H7 (cell line): ENCODE data around the gene AP3D1. TPM values are rescaled to one million over a fixed set of nuclear protein-coding genes. Genes with fewer than 3 reads are reported as not detected.

Source experiments
- DNase-seq: peaks from one replicate; pipeline ENCODE4 v3.0.0; 2012
- H3K27me3 ChIP-seq: 2 replicates; pipeline ENCODE4 v1.6.0; 2011; ENCODE audit warnings: mild to moderate bottlenecking, low read length; ENCODE audit not compliant: control insufficient read depth, insufficient read depth
- H3K36me3 ChIP-seq: replicated peaks from 2 replicates; pipeline ENCODE4 v1.5.1; 2011; ENCODE audit warnings: low read length; ENCODE audit not compliant: control insufficient read depth, insufficient read depth
- H3K4me3 ChIP-seq: 2 replicates; pipeline ENCODE4 v1.5.1; 2011; ENCODE audit warnings: low read depth, mild to moderate bottlenecking, control low read depth, low read length, moderate library complexity; ENCODE audit not compliant: insufficient read depth
- total RNA-seq: library from RNA; depleted of rRNA; stranded (reverse); fragments of >200 nt; shearing (Covaris generic); gene quantifications from 2 replicates; pipeline ENCODE4 v1.2.3, GENCODE V29; 2014; rRNA removed

Gene AP3D1
- total RNA-seq, 1 experiment from 2014 or later, result 177 TPM

DNA sequence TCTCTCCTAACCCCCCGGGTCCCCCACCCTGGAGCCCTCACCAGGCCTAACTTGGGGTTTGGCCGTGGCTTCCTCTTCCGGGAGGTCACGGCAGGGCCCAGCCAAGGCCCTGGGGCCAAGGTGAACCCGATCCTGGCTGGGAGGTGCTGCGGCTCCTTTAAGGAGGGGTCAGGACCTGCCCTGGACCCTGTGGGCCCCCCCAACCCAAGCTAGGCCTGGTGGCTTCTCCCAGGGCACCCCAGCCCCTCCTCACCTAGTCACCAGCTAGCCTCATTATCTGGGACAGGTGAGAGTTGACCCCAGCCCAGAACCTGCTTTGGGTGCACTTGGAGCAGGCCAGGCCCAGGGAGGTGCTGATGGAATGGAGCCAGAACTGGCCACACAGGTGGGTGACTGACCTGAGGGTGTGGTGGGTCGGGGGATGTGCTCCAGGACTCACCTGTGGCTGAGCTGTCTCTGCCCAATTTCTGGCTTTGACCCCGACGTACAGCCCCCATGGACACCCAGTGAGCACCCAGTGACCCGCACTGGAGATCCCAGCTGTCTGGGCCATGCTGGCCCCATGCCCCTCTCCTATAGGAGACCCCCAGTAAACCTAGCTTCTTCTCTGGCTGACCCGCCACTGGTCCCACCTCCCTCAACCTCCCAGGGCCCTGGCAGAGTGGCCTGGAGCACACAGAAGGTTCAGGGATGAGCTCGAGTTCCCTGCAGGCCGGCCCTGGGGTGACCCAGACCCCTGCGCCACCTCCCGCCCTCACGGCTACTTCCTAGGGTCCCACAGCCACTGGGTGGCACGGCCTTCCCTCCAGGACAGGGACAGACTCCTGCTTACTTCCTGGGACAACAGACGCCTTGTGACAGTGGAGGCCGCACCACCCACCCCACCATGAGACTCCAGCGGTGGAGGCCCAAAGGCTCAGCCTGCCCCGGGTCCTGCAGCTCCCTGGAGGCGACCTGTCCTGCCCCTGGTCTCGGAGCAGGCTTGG lies 93.6 kb downstream of the AP3D1 start:
- DNase-seq, result no peak
- H3K27me3 ChIP-seq, result no peaks in the 10 kb centered on the region

DNA sequence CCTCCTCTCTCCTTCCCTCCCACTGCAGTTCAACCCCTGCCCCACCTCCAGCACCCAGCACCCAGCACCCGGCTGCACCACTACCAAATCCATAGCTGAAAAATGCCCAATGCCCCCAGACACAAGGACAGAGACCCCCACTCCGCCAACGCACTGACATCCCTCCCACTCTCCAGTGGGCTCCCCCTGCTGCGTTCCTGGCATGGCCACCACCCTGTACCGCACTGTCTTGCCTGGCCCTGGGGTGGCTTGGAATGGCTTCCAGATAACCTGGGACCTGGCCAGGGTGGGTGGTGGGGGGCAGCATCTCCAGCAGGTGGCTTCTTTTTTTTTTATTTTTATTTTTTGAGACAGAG lies 94.6 kb downstream of the AP3D1 start:
- no peaks in the 10 kb centered on the region for H3K36me3 ChIP-seq
- no peak for DNase-seq
- H3K27me3 ChIP-seq, result no peaks in the 10 kb centered on the region
- H3K4me3 ChIP-seq, result no peak overlapping the region

More for the DNA sequence above, 93.6 kb downstream of the AP3D1 start:
- H3K36me3 ChIP-seq, result no peaks in the 10 kb centered on the region
- no peak overlapping the region for H3K4me3 ChIP-seq

DNA sequence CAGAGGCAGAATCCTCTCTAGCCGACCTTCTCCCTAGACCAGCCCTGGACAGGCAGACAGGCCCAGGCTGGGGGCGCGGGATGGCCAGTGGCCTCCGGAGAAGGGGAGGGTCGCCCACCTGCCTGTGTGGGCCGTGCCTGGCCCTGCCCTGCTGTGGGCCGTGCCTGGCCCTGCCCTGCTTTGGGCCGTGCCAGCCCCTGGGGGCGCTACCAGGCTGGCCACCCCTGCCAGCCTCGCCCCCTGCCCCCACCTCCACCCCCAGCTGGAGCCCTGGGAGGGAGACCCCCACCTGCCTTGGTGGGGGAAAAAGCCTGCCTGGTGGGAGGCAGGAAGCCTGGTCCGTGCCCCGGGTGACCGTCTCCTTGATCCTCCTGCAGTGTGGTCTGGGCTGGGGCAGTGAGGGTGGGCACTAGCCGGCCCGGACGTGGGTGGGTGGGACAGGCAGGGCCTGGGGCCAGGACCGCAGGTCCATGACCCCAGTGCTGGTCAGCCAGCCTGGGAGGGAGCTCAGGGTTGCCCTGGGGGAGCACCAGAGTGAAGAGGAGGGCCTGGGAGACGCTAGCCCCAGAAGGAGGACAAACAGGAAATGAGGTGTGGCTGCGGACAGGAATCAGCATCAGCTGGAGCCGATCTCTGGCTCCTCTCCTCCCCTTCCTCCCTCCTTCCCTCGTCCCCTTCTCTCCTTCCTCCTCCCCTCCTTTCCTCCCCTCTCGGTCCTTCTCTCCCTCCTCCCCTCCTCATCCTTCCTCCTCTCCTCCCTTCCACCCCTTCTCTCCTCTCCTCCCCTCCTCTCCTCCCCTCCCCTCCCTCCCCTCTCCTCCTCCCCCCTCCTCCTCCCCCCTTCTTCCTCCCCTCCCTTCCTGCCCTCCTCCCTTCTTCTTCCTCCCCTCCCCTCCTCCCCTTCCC lies 95.2 kb downstream of the AP3D1 start:
- Histone ChIP-seq H3K27me3 (no peaks in the 10 kb centered on the region), H3K36me3 (no peaks in the 10 kb centered on the region), H3K4me3 (peak overlapping the region; percentile 8; the same call in 1 of the 2 replicates)
- DNase-seq, result no peak

DNA sequence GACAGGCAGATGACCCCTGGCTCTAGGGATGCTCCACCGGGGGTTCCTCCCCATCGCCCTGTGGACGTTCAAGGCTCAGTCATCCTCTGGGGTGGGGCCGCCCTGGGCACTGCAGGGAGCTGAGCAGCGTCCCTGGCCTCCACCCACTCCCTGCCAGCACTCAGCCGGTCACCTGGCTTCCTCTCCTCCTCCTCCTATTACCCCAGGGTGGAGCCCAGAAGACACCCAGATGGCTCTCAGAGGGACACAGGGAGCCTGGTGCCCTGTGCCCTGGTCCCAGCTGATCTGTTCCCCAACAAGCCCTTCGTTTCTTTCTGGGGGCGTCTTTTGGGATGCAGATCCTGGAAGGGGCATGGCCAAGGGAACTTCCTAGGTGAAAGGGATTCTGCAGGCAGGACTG lies 96.6 kb downstream of the AP3D1 start:
- no peak for DNase-seq
- Histone ChIP-seq H3K36me3 (no peaks in the 10 kb centered on the region), H3K27me3 (no peaks in the 10 kb centered on the region), H3K4me3 (no peak overlapping the region)

DNA sequence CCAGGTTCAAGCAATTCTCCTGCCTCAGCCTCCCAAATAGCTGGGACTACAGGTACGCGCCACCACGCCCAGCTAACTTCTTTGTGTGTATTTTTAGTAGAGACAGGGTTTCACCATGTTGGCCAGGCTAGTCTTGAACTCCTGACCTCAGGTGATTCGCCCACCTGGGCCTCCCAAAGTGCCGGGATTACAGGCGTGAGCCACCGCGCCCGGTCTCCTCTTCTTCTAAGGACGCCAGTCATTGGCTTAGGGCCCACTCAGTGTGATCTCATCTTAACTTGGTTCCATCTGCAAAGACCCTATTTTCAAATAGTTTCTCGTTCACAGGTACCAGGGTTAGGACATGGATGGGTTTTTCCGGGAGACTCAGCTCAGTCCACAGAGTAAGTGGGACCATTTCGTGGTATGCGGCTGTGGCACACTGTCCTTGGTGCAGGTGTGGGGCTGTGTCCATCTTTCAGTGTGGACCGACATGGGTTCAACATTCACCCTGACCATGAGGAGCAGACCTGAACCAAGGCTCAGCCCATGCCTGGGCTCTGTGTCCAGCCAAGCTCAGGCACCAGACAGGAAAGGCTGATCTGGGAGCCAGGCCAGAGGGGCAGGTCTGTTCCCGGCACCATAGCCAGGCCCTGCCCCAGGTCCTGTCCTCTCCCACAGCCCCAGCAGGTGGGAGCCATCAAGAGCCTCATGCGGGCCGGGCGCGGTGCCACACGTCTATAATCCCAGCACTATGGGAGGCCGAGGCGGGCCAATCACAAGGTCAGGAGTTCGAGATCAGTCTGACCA lies 97.6 kb downstream of the AP3D1 start:
- H3K27me3 ChIP-seq, result no peaks in the 10 kb centered on the region
- no peaks in the 10 kb centered on the region; the same call in 1 of the 2 replicates for H3K36me3 ChIP-seq
- no peak overlapping the region for H3K4me3 ChIP-seq
- DNase-seq, result peak; percentile 23

DNA sequence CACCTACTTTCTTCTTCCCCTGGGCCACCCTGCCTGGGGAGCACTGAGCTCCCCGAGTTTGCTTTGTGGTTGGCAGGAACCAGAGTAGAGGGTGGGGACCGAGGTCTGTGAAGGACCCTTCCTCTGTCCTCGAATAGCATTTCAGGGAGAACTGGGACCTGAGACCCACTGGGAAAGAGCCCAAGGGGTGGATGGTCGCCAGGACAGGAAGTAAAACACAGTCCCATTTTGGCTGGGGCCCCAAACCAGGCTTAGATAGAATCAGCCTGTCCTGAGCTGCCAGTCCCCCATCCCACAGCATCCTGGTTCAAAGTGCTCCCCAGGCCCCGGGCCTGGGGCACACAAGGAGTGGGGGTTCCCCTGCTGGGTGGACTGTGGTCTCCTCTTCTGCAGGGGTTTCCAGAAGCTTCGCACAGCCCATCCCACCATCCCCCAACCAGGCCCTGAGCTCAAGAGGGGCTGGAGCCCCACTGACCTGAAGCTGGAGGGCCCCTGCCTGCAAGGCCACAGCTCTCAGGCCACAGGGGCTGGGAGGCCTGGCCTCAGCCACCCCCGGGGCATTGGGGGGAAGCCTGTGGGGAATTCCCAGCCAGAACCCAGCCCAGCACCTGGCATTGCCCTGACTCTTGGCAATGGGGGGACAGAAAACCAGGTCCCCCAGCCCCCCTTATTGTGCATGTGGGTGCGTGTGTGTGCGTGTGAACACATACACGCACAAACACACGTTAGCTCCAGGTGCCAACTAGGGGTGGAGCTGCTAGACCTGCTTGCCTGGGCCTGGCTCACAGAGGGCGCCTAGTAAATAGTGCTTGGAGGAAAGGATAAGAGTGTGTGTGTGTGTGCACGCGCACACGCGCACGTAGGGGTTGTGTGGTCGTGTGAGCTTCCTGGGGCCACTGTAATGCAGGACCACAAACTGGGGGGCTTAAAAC lies 99.3 kb downstream of the AP3D1 start:
- DNase-seq, result no peak
- no peaks in the 10 kb centered on the region for H3K27me3 ChIP-seq
- H3K4me3 ChIP-seq, result peak overlapping the region; percentile 50
- H3K36me3 ChIP-seq, result no peaks in the 10 kb centered on the region; the same call in none of the 2 replicates

DNA sequence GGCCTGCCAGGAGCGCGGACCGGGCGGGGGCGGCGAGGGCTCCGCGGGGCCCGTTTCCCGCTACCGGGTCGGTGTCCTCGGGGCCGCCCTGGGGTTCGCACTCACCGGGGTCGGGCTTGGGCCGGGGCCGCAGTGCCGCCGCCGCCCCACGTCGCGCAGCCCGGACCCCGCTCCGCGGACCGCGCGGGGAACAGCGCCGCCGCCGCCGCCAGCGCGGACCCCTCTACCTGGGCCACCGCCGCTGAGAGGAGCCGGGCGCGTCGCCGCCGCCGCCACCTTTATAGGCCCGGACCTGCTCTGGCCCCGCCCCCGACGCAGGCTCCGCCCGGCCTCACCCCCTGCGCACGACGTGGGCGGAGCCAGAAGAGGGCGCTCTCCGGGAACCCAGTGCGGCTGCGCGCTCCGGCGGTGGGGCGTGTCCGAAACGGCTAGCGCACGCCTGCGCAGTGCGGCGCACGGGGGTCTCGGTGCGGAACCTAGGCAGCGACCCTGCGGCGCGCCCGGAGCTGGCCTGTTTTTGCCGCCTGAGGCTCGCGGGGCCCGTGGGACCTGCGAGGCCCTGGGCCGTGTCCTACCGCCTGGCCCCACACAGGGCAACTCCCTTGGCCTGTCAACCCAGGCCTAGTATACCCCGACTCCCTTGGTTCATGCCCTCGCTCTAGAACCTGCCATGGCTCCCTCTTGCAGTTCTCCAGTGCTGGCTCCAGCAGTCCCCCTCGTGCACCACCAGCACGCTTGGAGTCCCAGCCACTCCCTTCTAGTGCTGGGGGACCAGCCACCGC lies 100.2 kb downstream of the AP3D1 start, which contains the start of gene MKNK2:
Gene MKNK2, minus strand, starts transcription at position 254 of the 782 bp plus-strand sequence. CDS start 393 bp downstream, outside the sequence.
- Histone ChIP-seq H3K36me3 (no peaks in the 10 kb centered on the region; the same call in none of the 2 replicates), H3K4me3 (peak within 1 kb of the TSS; percentile 95)
- no peak for DNase-seq

More for the DNA sequence above, 100.2 kb downstream of the AP3D1 start, which contains the start of gene MKNK2:
- H3K27me3 ChIP-seq, result no peaks in the 10 kb centered on the region

Other genes with a start within 250 kb of the AP3D1 start
- gene ADAT3, start 246.2 kb downstream of the AP3D1 start, total RNA-seq, result 10.0 and 12.7 TPM in 2 replicates
- gene SCAMP4, start 246.2 kb downstream of the AP3D1 start, total RNA-seq, result 33.4 and 35.7 TPM in 2 replicates
- gene CSNK1G2, start 210.4 kb downstream of the AP3D1 start, total RNA-seq, result 172 and 186 TPM in 2 replicates
- gene BTBD2, start 135.9 kb downstream of the AP3D1 start, total RNA-seq, result 126 and 129 TPM in 2 replicates
- 130 and 135 TPM in 2 replicates for gene MKNK2, start 100.3 kb downstream of the AP3D1 start, total RNA-seq
- 7.7 and 8.9 TPM in 2 replicates for gene MOB3A, start 55.2 kb downstream of the AP3D1 start, total RNA-seq
- 0.80 and 0.81 TPM in 2 replicates for gene IZUMO4, start 54.7 kb downstream of the AP3D1 start, total RNA-seq
- 13.3 and 18.0 TPM in 2 replicates for gene DOT1L, start 12.4 kb upstream of the AP3D1 start, total RNA-seq
- gene PLEKHJ1, start 84.8 kb upstream of the AP3D1 start, total RNA-seq, result 269 and 295 TPM in 2 replicates
- gene SF3A2, start 85.3 kb upstream of the AP3D1 start, total RNA-seq, result 107 and 115 TPM in 2 replicates
- gene AMH, start 97.8 kb upstream of the AP3D1 start, total RNA-seq, result 10.5 and 12.8 TPM in 2 replicates
- gene JSRP1, start 104.9 kb upstream of the AP3D1 start, total RNA-seq, result not detected in 2 replicates
- not detected in 2 replicates for gene PEAK3, start 130.6 kb upstream of the AP3D1 start, total RNA-seq
- 1.1 and 2.7 TPM in 2 replicates for gene LINGO3, start 156.6 kb upstream of the AP3D1 start, total RNA-seq
- gene LSM7, start 177.0 kb upstream of the AP3D1 start, total RNA-seq, result 320 and 421 TPM in 2 replicates
- 65.9 and 75.3 TPM in 2 replicates for gene SPPL2B, start 177.1 kb upstream of the AP3D1 start, total RNA-seq
- gene TMPRSS9, start 208.7 kb upstream of the AP3D1 start, total RNA-seq, result 0.48 TPM in 1 of 2 replicates, not detected in the other